Measurements from ENCODE around the gene ABTB2.

DNA sequence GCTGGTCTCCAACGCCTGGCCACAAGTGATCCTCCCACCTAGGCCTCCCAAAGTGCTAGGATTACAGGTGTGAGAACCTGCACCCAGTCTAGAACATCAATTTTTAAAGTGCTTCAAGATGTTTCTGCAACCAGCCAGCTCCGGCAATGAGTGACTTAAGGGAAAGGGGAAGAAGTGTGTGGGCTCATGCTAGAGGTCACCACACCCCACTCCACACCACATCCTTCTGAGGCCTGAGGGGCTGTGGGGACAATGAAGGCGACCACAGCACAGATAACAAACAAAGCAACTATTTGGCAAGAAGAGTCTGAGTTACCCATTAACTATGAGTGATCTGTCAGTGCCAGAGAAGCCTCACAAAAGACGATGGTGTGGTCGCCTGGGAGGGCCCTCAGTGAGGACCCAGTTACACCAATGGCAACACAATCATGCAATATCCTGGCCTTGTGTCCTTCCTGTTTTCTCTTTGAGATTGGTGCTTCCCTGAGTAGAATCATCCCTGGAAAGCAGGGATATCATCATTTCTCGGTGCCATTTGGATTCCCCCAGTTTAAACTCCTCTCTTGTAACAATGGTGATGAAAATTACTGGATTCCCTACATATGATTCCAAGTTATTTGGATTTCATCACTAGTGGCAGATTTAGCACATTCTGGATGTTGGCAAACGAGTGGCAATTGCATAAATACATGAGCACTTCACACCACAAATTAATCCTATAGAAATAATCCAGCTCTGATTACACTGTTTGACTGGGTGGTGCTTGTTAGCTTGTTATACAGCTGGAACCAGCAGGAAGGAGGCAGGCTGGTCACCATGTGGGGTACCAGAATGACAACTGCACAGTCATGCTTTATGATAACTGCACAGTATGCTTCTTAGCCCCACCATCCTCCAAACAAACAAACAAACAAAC lies 18.4 kb downstream of the ABTB2 start:
- no peak for TF ChIP-seq CTCF (IDR thresholded peaks at IDR 0.05)
- no peak for TF ChIP-seq POLR2A (IDR thresholded peaks at IDR 0.05)

All from right lobe of liver (tissue), 4 donors.